Neural progenitor cell (in vitro differentiated cells): ENCODE results near the gene COMMD1.

Experiments used
- EZH2 ChIP-seq: fragments of 200-600 bp; sonication (generic); IDR thresholded peaks from 2 replicates; pipeline ENCODE4 v1.6.1; 2017; ENCODE audit warnings: antibody characterized with exemption, mild to moderate bottlenecking, moderate library complexity
- EZH2phosphoT487 ChIP-seq: fragments of 200-600 bp; sonication (generic); IDR thresholded peaks from 2 replicates; pipeline ENCODE4 v1.6.1; 2017; ENCODE audit warnings: antibody characterized with exemption
- TF ChIP-seq, protein P1 (sequence below): fragments of 200-600 bp; sonication (generic); IDR thresholded peaks from 2 replicates; pipeline ENCODE4 v1.5.1; 2017; ENCODE audit warnings: antibody characterized with exemption, mild to moderate bottlenecking

DNA sequence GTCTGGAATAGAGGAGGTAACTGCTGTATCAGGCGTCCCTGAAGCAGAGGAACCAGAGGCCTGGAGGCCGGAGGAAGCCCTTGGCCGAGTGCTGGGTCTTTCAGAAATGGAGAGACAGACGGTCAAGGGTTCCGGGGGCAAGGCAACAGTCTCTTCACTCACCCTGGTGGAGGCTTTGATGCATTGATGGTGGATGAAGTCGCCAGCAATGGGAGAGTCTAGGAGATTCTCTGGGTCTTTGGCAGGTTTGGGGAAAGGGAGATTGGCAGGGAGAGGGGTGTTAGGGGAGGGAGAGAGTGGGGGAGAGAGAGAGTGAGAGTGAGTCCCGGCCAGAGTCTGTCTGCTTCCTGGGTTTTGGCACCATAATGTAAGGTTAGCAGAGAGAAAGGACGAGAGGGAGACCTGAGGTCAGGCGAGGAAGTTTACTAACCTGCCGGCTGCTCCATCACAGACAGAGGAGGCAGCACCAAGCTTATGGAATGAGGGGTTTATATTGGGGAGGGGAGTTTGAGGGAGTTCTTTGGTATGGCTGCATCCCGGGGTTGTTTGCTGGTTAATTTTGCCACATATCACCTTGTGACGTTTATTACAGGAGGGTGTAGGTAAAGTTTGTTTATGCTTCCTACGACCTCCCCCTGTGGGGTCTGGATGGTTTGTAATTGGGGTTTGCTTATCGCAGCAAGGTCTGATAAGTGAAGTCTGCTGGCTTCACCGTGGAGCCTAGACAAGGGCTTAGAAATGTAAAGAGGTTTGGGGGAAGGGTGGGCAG, 19.6 kb downstream of the COMMD1 start:
- TF ChIP-seq, protein P1, sequence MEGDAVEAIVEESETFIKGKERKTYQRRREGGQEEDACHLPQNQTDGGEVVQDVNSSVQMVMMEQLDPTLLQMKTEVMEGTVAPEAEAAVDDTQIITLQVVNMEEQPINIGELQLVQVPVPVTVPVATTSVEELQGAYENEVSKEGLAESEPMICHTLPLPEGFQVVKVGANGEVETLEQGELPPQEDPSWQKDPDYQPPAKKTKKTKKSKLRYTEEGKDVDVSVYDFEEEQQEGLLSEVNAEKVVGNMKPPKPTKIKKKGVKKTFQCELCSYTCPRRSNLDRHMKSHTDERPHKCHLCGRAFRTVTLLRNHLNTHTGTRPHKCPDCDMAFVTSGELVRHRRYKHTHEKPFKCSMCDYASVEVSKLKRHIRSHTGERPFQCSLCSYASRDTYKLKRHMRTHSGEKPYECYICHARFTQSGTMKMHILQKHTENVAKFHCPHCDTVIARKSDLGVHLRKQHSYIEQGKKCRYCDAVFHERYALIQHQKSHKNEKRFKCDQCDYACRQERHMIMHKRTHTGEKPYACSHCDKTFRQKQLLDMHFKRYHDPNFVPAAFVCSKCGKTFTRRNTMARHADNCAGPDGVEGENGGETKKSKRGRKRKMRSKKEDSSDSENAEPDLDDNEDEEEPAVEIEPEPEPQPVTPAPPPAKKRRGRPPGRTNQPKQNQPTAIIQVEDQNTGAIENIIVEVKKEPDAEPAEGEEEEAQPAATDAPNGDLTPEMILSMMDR, result no peak
- no peak for TF ChIP-seq EZH2
- TF ChIP-seq EZH2phosphoT487, result no peak
